Measurements from ENCODE around the gene EVC. TPM values are rescaled to one million over a fixed set of nuclear protein-coding genes. Genes with fewer than 3 reads are reported as not detected.
A peak's percentile ranks its signal among the peaks of the same experiment; 100 is the strongest.

Gene EVC
- total RNA-seq, 2 donors from 2014 or later = 25.5 to 29.0 TPM

GRCh38 chr4:5805270-5805669 lies 94.3 kb downstream of the EVC start:
- Mint-ChIP-seq H3K27ac (no peak overlapping the region), H3K36me3 (ENCODE audit: low read depth) (peaks cover 77% of the 10 kb centered on the region), H3K9me3 (peaks cover 6% of the 10 kb centered on the region), H3K4me1 (no peaks in the 10 kb centered on the region), H3K4me3 (no peak overlapping the region), H3K27me3 (ENCODE audit: insufficient read depth) (no peaks in the 10 kb centered on the region)
- TF ChIP-seq CTCF (conservative IDR thresholded peaks at IDR 0.05) = no peak
- Histone ChIP-seq H3K4me3 (ENCODE audit: low read length) (no peak overlapping the region), H3K36me3 (ENCODE audit: control insufficient read depth, insufficient read depth, low read length) (peaks cover 9% of the 10 kb centered on the region), H3K27me3 (ENCODE audit: control insufficient read depth, insufficient read depth, low read length, poor library complexity, severe bottlenecking) (no peaks in the 10 kb centered on the region), H3K9ac (ENCODE audit: extremely low read depth, low read length, poor library complexity, severe bottlenecking) (no peak overlapping the region), H3K27ac (ENCODE audit: low read depth, low read length) (no peak overlapping the region), H3K9me3 (ENCODE audit: control insufficient read depth, low read length) (no peaks in the 10 kb centered on the region), H3K4me1 (ENCODE audit: control insufficient read depth, insufficient read depth, low read length) (no peaks in the 10 kb centered on the region)
- 94 to 96% methylated on average over 6 to 11 of the region's 11 CpGs for WGBS, 2 experiments (ENCODE audit: insufficient coverage in 1 of 2, insufficient read length in 1 of 2)
- DNase-seq = no peak

DNA sequence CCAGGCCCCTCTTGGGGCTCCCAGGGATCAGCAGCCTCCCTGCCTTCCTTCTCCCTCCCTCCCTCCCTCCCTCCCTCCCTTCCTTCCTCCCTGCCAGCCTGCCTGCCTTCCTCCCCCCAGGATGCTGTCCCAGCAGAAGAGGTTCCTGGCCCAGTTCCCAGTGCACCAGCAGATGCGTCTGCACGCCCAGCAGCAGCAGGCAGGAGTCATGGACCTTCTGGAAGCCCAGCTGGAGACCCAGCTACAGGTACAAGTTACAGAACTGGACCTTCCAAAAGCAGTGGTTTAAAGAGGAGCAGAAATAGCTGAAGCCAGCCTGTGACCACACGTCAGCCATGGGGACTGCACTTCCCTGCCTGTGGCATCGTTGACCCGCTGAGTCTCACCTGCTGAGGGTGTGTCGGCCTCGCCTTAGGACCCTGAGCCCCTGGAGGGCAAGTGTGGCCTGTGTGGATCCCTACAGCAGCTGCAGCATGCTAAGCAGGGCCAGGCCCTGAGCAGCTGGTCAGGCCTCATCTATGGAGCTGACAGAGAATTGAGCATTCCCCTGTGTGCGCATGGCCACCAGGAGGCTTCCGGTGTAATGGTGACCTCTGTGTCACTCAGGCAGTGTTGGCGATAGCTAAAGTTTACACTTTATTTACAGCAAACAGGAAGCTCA lies 97.2 kb downstream of the EVC start:
- H3K4me3 ChIP-seq (ENCODE audit: low read length) = no peak overlapping the region
- no peak overlapping the region for H3K27ac Mint-ChIP-seq
- TF ChIP-seq CTCF (conservative IDR thresholded peaks at IDR 0.05) = peak; percentile 38
- peaks cover 21% of the 10 kb centered on the region for H3K36me3 ChIP-seq (ENCODE audit: control insufficient read depth, insufficient read depth, low read length)
- H3K27me3 Mint-ChIP-seq (ENCODE audit: insufficient read depth) = no peaks in the 10 kb centered on the region
- no peaks in the 10 kb centered on the region for H3K9me3 ChIP-seq (ENCODE audit: control insufficient read depth, low read length)
- no peaks in the 10 kb centered on the region for H3K4me1 ChIP-seq (ENCODE audit: control insufficient read depth, insufficient read depth, low read length)
- H3K4me1 Mint-ChIP-seq = no peaks in the 10 kb centered on the region
- H3K27ac ChIP-seq (ENCODE audit: low read depth, low read length) = no peak overlapping the region
- 89 to 92% methylated on average over 2 to 10 of the region's 10 CpGs for WGBS, 2 experiments (ENCODE audit: insufficient coverage in 1 of 2, insufficient read length in 1 of 2)
- peaks cover 31% of the 10 kb centered on the region for H3K9me3 Mint-ChIP-seq
- no peak for DNase-seq
- H3K27me3 ChIP-seq (ENCODE audit: control insufficient read depth, insufficient read depth, low read length, poor library complexity, severe bottlenecking) = no peaks in the 10 kb centered on the region
- no peak overlapping the region for H3K9ac ChIP-seq (ENCODE audit: extremely low read depth, low read length, poor library complexity, severe bottlenecking)
- peaks cover 86% of the 10 kb centered on the region for H3K36me3 Mint-ChIP-seq (ENCODE audit: low read depth)
- no peak overlapping the region for H3K4me3 Mint-ChIP-seq

DNA sequence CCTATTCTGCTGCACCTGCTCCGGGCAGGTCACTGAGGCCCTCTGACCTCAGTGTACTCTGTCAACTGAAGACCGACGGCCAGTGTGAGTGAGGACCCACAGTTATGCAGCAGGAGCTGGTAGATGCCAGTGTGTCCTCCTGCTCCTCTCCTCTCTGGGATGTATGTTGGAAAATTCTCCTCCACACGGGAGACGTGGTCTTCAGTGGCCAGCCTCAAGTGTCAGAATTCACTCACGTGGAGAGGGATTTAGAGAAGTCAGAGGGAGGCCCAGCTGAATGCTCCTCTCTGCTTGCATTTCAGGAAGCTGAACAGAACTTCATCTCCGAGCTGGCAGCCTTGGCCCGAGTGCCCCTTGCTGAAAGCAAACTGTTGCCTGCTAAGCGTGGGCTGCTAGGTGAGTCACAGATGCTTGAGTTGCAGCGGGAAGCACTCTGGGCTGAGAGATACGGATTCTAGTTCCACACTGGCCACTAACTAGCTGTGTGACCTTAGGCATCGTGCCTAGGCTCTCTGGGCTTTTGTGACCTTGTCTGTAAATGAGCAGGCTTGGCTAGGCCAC lies 98.3 kb downstream of the EVC start:
- H3K27me3 Mint-ChIP-seq (ENCODE audit: insufficient read depth) = no peaks in the 10 kb centered on the region
- Histone ChIP-seq H3K27ac (ENCODE audit: low read depth, low read length) (no peak overlapping the region), H3K36me3 (ENCODE audit: control insufficient read depth, insufficient read depth, low read length) (peaks cover 21% of the 10 kb centered on the region), H3K4me3 (ENCODE audit: low read length) (no peak overlapping the region), H3K9ac (ENCODE audit: extremely low read depth, low read length, poor library complexity, severe bottlenecking) (no peak overlapping the region), H3K9me3 (ENCODE audit: control insufficient read depth, low read length) (no peaks in the 10 kb centered on the region), H3K4me1 (ENCODE audit: control insufficient read depth, insufficient read depth, low read length) (no peaks in the 10 kb centered on the region), H3K27me3 (ENCODE audit: control insufficient read depth, insufficient read depth, low read length, poor library complexity, severe bottlenecking) (no peaks in the 10 kb centered on the region)
- no peak for DNase-seq
- H3K36me3 Mint-ChIP-seq (ENCODE audit: low read depth) = peaks cover 90% of the 10 kb centered on the region
- no peak overlapping the region for H3K27ac Mint-ChIP-seq
- H3K4me3 Mint-ChIP-seq = no peak overlapping the region
- WGBS, 2 experiments (ENCODE audit: insufficient coverage in 1 of 2, insufficient read length in 1 of 2) = 92 to 96% methylated on average over 10 to 12 of the region's 12 CpGs
- peaks cover 31% of the 10 kb centered on the region for H3K9me3 Mint-ChIP-seq
- H3K4me1 Mint-ChIP-seq = no peaks in the 10 kb centered on the region
- no peak for TF ChIP-seq CTCF (conservative IDR thresholded peaks at IDR 0.05)
